ENCODE measurements around the gene RAMACL. TPM values are rescaled to one million over a fixed set of nuclear protein-coding genes. Genes with fewer than 3 reads are reported as not detected.
A peak's percentile ranks its signal among the peaks of the same experiment; 100 is the strongest.

The RAMACL gene
- total RNA-seq, 4 donors from 2014 or later = 8.2 to 10.8 (median 9.1) TPM

DNA sequence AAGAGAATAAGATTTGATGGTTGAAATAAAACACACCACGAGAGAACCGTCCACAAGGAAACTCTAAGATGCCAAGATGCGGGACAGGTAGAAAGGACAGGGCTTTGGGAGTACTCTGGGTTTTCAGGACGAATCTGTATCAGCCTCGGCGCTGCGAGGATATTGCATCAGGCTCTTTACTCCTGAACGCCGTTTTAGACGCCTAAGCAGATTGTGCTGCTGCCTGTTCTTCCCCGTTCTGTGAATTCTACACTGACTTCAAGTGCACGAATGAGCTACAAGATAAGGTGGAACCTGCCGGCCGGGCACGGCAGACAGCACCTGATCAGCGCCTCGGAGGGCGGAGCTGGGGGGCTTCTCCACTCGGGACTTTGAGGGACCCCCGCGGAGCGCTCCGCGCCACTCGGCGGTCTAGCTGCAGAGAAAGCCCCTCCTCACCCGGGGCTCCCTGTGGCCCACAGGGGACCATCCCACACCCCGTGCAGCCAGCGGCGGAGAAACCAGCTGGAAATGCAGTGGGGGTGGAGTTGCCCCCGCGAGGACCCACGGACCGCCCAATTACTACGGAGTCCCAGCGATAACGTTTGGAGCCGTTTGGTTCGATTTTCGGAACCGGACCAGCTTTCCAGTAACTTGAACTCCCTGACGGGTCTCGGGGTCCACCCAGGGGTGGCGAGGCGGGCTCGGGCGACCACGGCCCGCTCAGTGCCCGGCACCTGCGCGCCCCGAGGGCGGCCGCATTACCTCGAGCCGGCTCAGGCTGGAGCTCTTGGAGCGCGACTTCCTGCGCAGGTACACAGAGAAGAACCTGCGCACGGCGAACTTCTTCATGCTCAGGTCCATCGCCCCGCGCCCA, 39.9 kb upstream of the RAMACL start:
- peak in 1 of 2 donors; percentile 35 for DNase-seq (ENCODE audit: low spot score in 2 of 2)

DNA sequence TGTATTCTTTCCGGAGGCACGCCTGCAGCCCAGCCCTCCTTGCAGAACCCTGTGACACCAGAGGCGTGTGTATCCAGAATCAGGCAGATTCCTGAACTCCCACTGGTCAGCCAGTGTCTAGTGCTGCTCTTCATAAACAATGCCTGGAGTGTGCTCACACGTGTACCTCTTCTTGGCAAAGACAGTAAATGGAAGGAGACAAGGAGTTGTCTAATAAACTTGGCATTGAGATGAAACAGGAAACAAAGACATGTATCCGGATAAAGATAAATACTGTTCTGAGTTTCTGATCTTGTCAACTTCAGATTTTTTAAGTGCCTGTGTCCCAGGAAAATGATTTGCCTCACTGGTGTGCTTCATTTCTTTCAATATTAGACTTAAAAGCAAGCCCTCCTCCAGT, 38.9 kb upstream of the RAMACL start:
- Histone ChIP-seq H3K9me3 (no peaks in the 10 kb centered on the region), H3K27ac (peak overlapping the region; percentile 48 to 95 (median 77)), H3K4me3 (peak overlapping the region in 3 of 4 donors; percentile 84 to 99 (median 89)), H3K36me3 (no peaks in the 10 kb centered on the region), H3K4me1 (peaks cover 0 to 69% (median 38%) of the 10 kb centered on the region in 4 donors), H3K27me3 (no peaks in the 10 kb centered on the region)
- WGBS, 2 donors = 28 to 38% methylated on average over 5 of the region's 5 CpGs
- TF ChIP-seq POLR2A (IDR thresholded peaks at IDR 0.05) (no peak), EP300 (IDR thresholded peaks at IDR 0.05) (peak in 1 of 2 donors; percentile 41)
- TF ChIP-seq, protein P1, sequence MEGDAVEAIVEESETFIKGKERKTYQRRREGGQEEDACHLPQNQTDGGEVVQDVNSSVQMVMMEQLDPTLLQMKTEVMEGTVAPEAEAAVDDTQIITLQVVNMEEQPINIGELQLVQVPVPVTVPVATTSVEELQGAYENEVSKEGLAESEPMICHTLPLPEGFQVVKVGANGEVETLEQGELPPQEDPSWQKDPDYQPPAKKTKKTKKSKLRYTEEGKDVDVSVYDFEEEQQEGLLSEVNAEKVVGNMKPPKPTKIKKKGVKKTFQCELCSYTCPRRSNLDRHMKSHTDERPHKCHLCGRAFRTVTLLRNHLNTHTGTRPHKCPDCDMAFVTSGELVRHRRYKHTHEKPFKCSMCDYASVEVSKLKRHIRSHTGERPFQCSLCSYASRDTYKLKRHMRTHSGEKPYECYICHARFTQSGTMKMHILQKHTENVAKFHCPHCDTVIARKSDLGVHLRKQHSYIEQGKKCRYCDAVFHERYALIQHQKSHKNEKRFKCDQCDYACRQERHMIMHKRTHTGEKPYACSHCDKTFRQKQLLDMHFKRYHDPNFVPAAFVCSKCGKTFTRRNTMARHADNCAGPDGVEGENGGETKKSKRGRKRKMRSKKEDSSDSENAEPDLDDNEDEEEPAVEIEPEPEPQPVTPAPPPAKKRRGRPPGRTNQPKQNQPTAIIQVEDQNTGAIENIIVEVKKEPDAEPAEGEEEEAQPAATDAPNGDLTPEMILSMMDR (IDR thresholded peaks at IDR 0.05) = no peak
- DNase-seq (ENCODE audit: low spot score in 2 of 2) = no peak

More for the DNA sequence above, 39.9 kb upstream of the RAMACL start:
- Histone ChIP-seq H3K4me3 (peak overlapping the region; percentile 74 to 99 (median 86)), H3K27ac (peak overlapping the region; percentile 64 to 95 (median 85)), H3K9me3 (no peaks in the 10 kb centered on the region), H3K4me1 (peaks cover 0 to 58% (median 29%) of the 10 kb centered on the region in 4 donors), H3K27me3 (no peaks in the 10 kb centered on the region), H3K36me3 (no peaks in the 10 kb centered on the region)
- 3 to 7% methylated on average over 24 to 52 of the region's 66 CpGs for WGBS, 2 donors
- TF ChIP-seq, protein P1 (IDR thresholded peaks at IDR 0.05) = peak in 1 of 5 experiments; percentile 7
- no peak for TF ChIP-seq POLR2A (IDR thresholded peaks at IDR 0.05)
- TF ChIP-seq EP300 (IDR thresholded peaks at IDR 0.05) = peak in 1 of 2 donors; percentile 32

DNA sequence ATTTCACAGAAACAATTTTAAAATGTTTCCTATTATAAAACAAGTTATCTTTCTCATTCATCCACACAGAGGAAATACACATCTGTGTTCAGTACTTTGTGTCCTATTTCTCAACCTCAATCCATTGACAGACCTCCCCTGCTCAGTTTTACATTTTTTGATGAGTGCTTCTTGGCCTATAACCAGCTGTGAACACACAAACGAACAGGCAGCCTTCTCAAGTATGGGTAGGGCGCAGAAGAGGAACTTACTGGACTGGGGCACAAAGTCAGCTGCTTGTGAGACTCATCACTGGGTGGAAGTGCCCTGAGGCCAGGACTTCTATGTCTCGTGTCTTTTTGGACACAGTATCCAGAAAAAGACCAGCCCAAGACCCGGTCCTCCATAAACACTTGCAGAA, 37.8 kb upstream of the RAMACL start:
- peak in 1 of 2 donors; percentile 73 for DNase-seq (ENCODE audit: low spot score in 2 of 2)
- peak overlapping the region; percentile 11 to 95 (median 64) for H3K27ac ChIP-seq

GRCh38 chr6:166623318-166623717, 36.8 kb upstream of the RAMACL start:
- Histone ChIP-seq H3K27ac (peak overlapping the region in 3 of 4 donors; percentile 68 to 95 (median 79)), H3K4me1 (peaks cover 0 to 83% (median 38%) of the 10 kb centered on the region in 4 donors), H3K4me3 (no peak overlapping the region), H3K27me3 (no peaks in the 10 kb centered on the region), H3K9me3 (no peaks in the 10 kb centered on the region), H3K36me3 (peaks cover 0 to 7% (median 0%) of the 10 kb centered on the region in 3 donors)
- WGBS, 2 donors = 94 to 96% methylated on average over 5 of the region's 5 CpGs
- no peak for DNase-seq (ENCODE audit: low spot score in 2 of 2)
- TF ChIP-seq EP300 (IDR thresholded peaks at IDR 0.05) = no peak
- TF ChIP-seq, protein P1 (IDR thresholded peaks at IDR 0.05) = no peak
- no peak for TF ChIP-seq POLR2A (IDR thresholded peaks at IDR 0.05)

More for the DNA sequence above, 37.8 kb upstream of the RAMACL start:
- peak; percentile 59 to 90 for TF ChIP-seq EP300 (IDR thresholded peaks at IDR 0.05)
- TF ChIP-seq, protein P1 (IDR thresholded peaks at IDR 0.05) = no peak
- no peaks in the 10 kb centered on the region for H3K36me3 ChIP-seq
- no peaks in the 10 kb centered on the region for H3K27me3 ChIP-seq
- no peaks in the 10 kb centered on the region for H3K9me3 ChIP-seq
- peaks cover 0 to 80% (median 42%) of the 10 kb centered on the region in 4 donors for H3K4me1 ChIP-seq
- no peak overlapping the region for H3K4me3 ChIP-seq
- WGBS, 2 donors = 50 to 54% methylated on average over 4 of the region's 4 CpGs

GRCh38 chr6:166621114-166621540, 34.6 kb upstream of the RAMACL start:
- peaks cover 0 to 10% (median 0%) of the 10 kb centered on the region in 3 donors for H3K36me3 ChIP-seq
- TF ChIP-seq EP300 (IDR thresholded peaks at IDR 0.05) (no peak), POLR2A (IDR thresholded peaks at IDR 0.05) (no peak)
- TF ChIP-seq, protein P1 (IDR thresholded peaks at IDR 0.05) = no peak
- DNase-seq (ENCODE audit: low spot score in 2 of 2) = no peak
- H3K4me1 ChIP-seq = peaks cover 0 to 96% (median 36%) of the 10 kb centered on the region in 4 donors
- H3K4me3 ChIP-seq = no peak overlapping the region
- peak overlapping the region in 2 of 4 donors; percentile 76 to 95 for H3K27ac ChIP-seq
- 90 to 91% methylated on average over 6 of the region's 6 CpGs for WGBS, 2 donors
- no peaks in the 10 kb centered on the region for H3K9me3 ChIP-seq
- H3K27me3 ChIP-seq = no peaks in the 10 kb centered on the region

All from tibial nerve (tissue), 4 donors.